Endothelial cell of hepatic sinusoid (primary cell): ENCODE data around the gene LINC01488.

Experiments used
- in situ Hi-C: cut with HindIII; loops from 2 replicates; pipeline ENCODE4 v1.10.0; 2017; ENCODE audit warnings: low sequenced_read_pairs

LINC01488 gene

DNA sequence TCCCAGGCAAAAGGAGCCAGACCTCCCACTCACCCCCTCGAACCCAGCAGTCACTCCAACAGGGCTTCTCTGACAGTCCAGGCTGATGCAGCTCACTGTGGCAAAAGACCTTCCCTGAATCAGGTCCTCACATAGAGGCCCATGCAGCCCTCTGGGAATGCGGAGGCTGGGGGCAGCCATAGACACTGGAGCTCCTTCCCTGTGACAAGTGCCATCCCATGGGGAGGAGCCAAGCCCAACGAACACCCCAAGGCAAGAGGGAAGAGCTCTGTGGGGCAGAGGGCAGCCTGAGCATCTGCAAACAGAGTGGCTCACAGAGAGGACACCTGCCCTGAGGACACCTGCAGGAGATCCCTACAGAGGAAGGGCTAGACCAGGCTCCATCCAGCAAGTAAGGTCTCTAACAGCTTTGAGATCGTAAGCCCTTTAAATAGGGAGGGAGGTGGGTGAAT is at the start of gene LINC01488:
TSS of gene LINC01488 (plus strand) at position 271 of the 452 bp plus-strand sequence.
- in situ Hi-C loops = no loop called here

DNA sequence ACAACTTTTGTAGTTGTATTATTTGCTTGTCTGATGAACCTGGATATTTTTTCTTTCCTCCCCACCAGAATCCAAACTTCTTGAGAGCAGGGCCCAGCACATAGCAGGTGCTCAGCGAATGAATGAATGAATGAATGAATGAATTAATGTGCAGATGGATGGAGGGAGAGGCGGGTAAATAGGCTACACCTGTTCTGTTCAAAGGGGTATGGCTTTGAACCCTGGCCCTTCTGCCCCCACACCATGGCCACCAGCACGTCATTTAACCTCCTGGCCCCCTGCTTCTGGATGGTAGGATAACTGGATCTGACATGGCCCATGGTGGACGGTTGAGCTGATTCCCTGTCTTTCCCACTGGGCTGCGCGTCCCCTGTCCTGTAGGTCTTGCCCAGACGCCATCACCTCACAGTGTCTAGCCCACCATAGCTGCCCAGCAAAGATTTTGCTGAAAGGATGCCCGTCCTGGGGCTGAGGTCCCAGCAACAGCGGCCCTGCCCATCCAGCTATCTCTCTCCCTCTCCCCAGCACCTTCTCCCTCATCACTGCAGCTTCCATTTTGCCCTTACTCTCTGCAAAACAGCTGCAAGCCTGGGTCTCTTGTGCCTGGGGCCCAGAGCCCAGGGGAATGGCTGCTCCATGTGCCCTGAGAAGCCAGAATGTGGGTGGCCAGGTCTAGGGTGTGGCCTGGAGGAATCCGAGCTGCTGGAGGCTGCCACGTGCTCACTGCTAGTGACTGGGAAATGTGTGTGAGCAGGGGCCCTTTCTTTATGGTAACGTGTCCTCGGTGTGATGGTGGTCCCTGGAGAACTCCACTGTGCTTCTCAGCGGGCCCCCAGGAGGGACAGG is 49.3 kb upstream of the LINC01488 start:
- in situ Hi-C loops = no loop called here

DNA sequence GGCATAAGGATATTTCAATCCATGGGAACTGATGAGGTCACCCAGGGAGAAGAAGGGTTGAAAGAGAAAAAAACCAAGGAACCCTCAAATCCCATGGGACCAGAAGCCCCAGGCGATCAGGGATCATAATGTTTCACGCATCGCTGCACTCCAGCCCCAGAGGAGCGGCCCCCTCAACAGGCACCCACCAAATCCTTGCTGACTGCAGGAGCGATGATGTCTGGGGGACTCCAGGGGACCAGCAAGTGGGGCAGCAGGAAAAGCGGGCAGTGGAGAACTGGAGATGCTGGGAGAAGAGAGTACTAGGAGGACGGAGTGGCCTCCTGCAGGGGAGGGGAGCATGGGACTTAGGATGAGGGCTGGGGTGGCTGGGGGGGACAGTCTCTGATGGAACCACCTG is 47.7 kb upstream of the LINC01488 start:
- in situ Hi-C loops = no loop called here

DNA sequence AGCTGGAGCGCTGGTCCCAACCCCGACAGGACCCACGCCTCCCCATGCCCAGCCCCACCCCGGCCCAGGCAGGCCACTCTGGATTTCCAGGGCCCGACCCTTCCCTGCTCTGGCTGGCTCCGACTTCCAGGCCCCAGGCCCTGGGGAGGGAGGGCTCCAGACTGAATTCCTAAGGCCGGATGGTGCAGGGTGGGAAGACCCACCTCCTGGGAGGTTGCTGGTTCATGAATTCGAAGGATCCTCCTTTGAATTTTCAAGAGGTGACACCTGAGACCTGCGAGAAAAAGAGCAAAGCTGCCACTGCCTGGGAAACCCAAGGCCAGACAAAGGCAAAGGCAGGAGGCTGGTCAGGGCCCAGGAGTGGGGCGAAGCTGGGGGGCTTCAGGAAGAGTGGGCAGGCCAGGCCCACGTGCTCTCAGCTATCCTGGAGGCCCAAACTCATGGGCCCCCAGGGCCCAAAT is 47.0 kb upstream of the LINC01488 start:
- in situ Hi-C loops = no loop called here

DNA sequence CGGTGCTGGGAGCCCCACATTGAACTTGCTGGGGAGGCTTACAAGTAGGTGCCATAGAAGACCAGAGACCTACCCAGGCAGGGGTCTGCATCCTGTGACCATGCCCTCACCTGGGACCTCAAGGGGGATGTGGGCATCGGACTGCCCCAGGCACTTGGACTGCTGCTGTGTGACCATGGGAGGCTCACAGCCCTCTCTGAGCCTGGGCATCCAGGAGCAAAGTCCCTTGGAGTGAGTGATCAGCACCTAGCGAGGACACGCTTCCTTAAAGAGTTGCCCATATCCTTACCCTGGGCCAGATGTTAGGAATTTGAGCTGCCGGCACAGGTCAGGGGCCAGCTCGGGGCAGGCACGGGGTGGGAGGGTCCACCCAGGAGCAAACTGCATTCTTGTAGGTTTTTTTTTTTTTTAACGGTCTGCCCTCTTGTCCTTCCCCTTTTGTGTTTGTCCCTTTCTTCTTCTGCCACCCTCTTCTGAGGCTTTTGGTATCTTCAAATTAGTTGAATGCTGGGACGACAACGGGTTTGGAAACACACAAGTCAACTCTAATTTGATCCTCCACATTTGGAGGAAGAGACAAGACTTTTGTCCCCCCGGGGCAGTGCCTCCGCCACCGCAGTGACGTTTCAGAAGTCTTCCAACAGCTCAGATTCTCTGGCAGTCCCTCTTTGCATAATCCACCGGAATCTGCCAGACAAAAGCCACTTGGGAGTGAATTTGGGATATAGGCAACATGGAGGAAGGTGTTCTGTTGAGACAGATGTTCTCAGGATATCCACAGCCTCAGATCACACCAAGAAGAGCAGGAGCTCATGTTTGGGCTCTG is 46.1 kb upstream of the LINC01488 start:
- in situ Hi-C loops = no loop called here

DNA sequence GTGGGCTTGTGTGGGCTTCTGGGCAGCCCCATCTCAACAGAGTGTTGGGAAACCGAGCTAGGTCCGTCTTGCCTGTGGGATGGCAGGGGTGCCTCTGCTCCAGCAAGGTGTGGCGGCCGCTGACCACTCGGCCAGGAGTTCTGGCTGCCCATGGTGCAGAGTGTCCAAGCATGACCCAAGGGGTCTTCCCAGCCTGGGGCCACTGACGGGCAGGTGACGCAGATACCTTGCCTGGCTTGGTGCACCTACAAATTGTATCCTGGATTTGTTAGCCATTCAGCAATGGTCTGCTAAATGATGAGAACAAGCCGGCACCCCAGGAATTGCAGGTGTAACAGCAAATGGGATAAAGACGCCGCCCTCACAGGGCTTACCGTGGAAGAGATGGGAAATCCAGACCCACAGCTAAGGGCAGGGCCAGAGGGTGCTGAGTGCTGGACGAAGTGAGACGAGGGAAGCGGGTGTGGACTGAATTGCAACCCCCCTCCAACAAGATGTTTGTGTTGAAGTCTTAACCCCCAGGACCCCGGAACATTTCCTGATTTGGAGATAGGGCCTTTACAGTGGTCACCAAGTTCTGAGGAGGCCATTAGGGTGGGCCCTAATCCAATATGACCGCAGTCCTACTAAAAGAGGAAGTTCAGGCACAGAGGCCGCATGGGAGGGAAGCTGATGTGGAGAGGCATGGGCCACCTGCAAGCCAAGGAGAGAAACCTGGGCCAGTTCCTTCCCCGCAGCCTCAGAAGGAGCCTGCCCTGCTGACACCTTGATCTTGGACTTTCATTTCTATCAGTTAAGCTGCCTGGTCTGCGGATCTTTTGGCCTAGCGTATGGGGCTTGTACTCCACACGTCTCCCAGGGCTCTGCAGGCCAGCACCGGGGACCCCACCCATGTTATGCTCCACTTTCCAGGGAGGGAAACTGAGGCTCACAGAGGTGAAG is 45.2 kb upstream of the LINC01488 start:
- in situ Hi-C loops = no loop called here

DNA sequence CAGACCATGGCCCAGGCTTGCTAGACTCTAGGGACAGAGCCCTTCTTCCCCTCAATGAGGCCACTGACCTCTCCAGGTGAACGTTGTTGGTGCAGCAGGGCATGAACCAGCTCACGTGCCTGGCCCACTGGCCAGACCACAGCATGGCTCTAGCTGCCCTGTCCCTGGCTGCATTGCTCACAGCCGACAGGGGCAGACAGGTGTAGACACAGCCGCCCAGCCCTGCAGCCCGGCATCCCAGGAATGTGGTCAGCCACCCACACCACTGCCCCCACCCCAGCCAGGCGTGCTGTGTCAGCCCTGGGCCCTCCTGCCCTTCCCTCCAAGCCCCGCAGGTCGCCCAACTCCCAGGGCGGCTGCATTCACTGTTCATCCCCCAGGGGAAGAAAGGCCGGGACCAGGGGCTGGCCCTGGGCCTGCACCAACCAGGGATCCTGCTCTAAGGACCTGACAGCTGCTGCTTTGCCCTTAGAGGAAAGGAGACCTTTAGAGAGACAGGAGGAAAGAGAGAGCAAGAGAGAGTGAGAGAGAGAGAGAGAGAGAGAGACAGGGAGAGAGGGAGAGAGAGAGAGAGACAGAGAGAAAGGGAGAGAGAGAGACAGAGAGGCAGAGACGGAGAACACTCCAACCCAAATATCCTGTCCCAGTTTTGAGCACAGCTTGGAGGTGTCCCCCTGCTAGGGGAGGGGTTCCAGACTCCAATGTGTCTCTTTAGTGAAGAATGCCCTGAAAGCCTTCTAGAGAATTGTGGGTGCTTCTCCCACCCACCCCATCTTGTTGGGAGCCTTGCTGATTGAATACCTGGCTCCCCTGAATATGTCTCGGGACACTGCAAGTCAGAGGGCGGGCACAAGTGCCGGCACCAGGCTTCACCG is 44.2 kb upstream of the LINC01488 start:
- in situ Hi-C loops = no loop called here

DNA sequence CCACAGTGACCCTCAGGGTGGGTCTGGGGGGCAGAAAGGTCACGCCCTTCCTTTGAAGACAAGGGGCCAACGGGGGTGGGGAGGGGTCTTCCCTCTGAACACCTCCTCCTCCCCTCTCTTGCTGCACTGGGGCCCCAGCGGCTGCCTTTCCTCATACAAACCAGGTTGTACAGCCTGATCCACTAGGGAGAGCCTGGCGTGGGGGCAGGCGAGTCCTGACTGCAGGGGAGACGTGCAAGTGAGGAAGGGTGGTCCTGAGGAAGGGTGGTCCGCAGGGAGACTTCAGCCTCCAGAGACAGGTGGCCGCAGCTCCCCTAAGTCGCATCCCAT is 43.6 kb upstream of the LINC01488 start:
- in situ Hi-C loops = no loop called here

DNA sequence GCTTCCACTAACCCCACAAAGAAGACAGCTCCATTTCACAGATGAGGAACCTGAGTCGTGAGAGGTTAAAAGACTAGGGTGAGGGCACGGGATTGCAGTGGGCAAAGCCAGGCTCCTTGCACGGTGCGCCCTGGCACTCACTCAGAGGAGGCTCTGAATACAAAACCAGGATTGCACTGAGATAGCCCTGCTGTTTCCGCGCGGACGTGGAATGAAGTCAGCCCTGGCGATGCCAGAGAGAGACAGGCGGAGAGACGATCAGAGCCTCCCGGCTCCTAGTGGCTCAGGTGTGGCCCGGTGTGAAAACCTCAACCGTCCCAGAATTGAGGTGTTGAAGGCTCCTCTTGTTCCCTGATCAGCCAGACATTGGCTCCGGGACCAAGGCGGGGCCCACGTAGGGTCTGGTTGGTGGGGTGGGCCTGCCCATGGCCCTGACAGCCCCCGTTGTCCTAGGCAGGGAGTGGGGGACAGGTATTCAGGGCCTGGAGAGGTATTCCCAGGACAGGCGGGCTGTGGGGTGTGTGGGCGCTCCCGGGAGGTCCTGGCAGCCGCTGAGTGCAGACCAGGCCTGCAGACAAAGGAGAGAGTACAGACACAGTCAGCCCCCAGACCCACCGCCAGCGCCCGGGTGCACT is 43.1 kb upstream of the LINC01488 start:
- in situ Hi-C loops = no loop called here

DNA sequence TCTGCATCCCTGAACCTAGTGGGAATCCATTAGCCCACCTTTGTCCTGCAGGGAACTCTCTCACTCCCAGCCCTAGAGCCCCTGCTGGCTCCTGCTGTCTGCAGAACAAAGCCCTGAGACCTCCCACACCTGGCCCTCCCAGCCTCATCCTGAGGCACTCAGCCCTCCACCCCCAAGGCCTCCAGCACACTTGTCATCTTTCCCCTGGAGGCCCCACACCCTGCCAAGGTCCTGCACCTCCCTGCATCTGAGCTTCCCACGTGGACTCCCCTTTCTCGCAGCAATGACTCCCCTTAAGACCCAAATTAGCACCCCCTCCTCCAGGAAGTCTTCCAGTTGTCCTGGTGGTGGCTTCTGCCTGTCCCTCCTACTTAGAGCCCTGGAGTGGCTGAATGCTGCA is 42.3 kb upstream of the LINC01488 start:
- in situ Hi-C loops = no loop called here

DNA sequence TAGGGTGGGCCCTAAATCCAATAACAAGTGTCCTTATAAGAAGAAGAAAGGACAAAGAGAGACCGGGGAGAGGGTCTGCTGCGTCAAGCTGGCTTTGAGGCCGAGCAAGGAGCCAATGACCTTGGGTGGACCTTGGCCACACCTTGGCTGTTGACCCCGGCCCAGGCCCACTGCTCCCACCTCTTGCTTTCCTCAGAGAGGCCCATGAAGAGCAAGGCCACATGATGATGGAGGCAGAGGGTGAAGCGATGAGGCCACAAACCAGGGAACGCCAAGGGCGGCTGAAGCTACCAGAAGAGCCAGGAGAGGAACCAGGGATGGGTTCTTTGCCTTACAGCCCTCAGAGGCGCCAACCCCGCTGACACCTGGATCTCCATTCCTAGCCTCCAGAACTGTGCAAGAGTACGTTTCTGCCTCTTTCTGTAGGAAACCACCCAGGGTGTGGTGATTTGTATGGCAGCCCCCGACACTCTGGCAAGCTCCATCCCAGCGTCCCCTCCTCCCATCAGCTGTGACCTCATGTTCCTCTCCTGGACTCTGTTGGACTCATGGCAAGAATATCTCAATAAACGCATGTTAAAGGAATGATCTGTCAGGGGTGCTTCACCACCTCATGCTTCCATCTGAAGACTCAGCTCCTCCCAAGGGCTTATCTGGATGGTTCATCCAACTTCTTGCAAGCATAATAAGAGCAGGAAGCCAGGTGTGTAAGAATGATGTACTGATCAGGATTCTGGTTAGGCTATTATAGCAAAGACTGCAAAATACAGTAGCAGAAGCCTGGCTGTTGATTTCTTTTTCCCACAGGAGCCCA is 41.6 kb upstream of the LINC01488 start:
- in situ Hi-C loops = loop anchor here (5.0 kb wide), 3 partner anchors 73 to 107 kb away; no protein-coding TSS in a partner anchor

DNA sequence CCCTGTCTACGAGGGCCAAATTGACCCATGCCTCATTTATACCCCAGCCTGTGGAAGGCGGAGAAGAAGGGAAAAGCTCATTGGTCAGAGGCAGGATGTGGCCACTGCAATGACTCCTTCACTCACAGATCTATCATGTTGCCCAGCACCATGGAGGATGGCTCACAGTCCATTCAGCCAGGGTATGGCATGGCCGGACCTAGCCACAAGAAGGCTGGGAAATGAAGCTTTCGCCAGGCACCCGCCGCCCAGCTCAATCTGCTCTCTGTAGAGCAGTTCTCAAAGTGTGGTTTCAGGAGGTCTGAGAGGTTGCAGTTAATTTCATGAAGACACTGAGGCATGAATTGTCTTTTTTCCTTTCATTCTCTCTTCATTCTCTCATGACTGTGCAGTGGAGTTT is 40.6 kb upstream of the LINC01488 start:
- in situ Hi-C loops = loop anchor here (5.0 kb wide), 3 partner anchors 74 to 106 kb away; no protein-coding TSS in a partner anchor

DNA sequence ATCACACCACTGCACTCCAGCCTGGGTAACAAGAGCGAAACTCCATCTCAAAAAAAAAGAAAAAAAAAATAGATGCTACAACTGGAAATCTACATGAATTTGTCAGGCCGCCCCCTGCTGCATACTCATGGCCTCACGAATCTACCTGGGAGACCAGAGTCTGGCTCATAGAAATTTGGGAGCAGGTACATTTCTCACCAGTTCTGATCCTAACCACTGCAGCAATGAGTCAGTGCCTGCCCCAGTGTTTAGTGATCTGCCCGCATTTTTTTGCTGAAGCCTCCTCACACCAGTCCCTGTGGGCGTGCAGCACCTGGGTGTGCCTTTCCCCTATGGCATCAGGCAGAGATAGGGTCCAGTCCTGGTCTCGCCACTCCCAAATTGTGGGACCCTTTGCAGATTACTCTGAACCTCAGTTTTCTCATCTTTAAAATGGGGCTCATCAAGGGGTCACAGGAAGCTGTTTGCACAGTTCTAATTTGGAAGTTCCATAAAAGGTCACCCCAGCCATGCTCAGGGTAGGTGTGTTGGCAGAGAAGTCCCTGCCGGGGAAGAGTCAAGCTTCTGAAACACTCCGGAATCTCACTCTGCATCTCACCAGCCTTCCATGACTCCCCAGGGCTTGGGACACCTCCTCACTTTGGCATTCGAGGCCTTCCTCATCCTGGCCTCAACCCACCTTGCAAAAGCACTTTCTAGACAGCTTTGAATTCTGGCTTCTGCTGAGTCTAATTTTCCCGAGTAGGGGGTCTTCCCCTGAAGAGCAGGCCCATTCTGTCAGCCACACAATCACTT is 39.3 kb upstream of the LINC01488 start:
- in situ Hi-C loops = loop anchor here (5.0 kb wide), 3 partner anchors 75 to 105 kb away; no protein-coding TSS in a partner anchor

DNA sequence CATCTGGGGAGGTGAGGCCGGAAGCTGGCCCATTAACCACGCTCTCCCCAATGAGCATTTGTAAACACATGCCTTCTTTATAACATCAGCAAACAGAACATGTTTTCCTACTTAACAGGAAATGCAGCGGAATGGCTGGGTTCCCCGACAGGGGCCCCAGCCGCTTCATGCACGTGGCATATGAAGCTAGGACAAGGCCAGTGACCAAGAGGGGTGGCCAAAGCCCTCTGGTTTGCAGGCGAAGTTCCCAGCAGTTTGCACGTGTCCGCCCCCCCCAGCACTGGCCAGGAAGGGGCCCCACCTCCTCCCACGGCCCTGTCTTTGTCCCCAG is 38.7 kb upstream of the LINC01488 start:
- in situ Hi-C loops = loop anchor here (5.0 kb wide), 3 partner anchors 75 to 105 kb away; no protein-coding TSS in a partner anchor

DNA sequence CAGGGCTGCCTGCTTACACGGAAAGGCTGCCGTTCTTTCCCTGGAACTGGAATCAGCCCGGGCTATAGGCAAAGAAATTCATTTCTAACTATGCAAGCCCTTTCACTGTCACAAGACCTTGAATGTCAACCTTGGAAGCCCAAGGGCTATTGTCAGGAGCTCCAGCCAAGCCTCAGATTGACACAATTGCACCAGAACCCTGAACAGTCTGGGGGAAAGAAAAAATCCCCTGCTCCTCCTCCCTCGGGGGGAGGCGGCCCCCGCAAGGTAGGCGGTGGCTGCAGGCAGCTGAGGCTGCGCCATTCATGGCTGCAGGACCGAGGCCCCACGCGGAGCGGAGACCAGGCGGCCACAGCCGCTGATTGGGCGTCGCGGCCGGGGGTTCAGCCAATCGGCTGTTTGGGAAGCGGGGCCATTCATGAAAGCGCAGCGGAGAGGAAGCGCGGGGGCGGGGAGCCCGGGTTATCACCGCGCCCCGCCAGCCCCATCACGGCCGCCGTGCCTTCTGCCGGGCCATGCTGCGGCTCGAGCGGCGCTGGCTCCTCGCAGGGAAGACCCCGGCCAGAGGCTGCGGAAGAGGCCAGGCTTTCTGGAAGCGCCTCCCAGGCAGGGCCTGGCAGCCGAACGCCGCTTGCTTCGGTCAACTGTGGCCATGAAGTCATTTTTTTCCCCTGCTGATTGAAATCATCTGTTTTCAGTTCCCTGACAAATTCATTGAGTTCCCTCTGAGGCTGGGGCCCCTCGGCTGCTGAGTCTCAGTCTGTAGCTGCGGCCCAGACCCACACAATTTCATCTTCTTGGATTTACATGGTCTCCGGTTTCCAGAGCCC is 38.1 kb upstream of the LINC01488 start:
- in situ Hi-C loops = loop anchor here (5.0 kb wide), 3 partner anchors 76 to 104 kb away; no protein-coding TSS in a partner anchor

DNA sequence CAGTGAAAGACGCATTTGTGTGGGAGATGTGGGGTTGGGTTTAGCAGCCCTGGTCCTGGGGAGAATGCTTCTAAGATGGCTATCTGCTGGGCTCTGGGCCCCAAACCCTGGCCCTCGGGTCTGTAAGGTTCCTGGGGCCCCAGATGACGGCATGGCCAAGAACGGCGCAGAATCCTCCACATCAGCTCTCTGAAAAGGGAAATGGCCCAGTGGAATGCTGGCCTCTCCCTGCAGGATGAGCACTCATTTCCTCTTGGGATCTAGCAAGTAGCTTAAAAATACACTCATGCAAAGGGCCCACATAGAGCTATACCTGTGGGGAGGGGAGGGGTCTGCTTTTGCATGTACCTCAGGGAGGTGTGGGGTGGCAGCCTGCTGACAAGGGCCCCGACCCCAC is 37.5 kb upstream of the LINC01488 start:
- in situ Hi-C loops = loop anchor here (5.0 kb wide), 3 partner anchors 77 to 103 kb away; no protein-coding TSS in a partner anchor
